D721Med (cell line): ENCODE results near the gene ASB1.

Experiments used
- DNase-seq: peaks from one replicate; pipeline ENCODE4 v3.0.0; 2011; ENCODE audit warnings: low spot score; ENCODE audit not compliant: insufficient read length
- FAIRE-seq: peaks from 2 replicates; lab custom pipeline; 2011; peaks lifted over from hg19 to GRCh38; lab: Jason Lieb, UNC
- TF ChIP-seq, protein P1 (sequence below): IDR thresholded peaks from 2 replicates; pipeline ENCODE4 v1.5.1; 2012; ENCODE audit warnings: mild to moderate bottlenecking, control low read depth; ENCODE audit not compliant: insufficient read depth; ENCODE audit errors: missing control alignments

Gene ASB1

DNA sequence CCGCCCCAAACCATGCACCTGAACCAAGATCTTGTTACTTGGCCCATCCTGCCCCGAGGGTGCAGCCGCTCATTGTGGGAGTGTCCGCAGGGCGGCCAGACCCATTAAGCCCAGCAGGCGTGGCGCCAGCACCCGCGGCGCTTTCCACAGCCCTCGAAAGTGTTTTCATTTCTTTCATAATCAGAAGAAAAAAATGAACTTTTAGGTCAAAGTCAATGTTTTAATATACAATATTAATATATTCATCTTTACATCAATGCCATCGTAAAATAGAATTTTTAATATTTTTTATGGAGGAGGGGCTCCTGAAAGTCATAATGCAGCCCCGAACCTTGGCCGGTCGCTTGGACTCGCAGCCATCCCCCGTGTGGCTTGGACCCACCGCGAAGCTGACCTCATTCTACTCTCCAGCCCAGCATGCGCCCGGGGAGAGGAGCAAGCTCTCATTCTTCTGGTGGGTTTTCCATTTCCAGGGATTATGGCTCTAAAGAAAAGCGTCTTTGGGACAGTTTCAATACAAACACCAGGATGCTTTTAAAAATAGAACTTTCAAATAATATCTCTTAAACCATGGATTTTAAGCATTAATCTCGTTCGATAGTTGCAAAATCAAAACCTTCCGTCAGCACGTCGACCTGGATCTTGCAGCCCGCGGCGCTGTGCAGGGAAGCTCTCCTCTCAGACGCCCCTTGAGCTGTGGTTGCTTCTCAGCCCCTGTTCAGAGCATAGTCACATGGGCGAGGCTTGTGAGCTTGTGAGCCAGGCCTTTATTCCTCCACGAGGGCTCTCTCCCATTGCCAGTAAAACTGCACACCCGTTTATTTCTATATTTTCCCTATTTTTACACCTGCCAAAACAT lies 17.2 kb upstream of the ASB1 start:
- TF ChIP-seq, protein P1, sequence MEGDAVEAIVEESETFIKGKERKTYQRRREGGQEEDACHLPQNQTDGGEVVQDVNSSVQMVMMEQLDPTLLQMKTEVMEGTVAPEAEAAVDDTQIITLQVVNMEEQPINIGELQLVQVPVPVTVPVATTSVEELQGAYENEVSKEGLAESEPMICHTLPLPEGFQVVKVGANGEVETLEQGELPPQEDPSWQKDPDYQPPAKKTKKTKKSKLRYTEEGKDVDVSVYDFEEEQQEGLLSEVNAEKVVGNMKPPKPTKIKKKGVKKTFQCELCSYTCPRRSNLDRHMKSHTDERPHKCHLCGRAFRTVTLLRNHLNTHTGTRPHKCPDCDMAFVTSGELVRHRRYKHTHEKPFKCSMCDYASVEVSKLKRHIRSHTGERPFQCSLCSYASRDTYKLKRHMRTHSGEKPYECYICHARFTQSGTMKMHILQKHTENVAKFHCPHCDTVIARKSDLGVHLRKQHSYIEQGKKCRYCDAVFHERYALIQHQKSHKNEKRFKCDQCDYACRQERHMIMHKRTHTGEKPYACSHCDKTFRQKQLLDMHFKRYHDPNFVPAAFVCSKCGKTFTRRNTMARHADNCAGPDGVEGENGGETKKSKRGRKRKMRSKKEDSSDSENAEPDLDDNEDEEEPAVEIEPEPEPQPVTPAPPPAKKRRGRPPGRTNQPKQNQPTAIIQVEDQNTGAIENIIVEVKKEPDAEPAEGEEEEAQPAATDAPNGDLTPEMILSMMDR = no peak
- FAIRE-seq = no peak
- DNase-seq = no peak

DNA sequence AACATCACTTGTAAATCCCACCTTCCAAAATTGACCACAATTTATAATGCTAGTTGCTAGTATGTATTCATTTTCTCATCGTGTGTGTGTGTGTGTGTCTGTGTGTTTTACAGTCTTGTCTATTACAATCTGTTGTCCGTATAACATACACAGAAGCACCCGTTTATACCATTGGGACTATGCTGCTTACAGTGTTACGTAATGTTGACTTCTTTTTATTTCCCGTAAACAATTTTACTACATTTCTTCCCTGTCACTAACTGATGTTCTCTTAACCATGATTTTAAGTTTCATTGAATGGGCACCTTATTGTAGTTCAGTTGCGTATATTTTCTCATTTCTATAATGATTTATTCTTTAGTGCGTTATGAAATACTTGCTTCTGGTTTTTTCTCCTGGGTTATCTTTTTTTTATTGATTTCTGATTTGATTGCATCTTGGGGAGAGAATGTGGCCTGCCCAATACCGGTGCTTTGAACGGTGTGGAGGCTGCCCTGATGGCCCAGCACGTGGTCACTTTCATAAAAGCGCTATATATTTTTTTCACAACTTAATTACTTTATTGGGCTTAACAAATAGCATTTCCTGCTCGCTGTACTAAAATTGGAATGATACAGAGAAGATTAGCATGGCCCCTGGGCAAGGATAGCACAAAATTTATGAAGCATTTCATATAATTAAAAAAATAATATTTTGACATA lies 14.5 kb upstream of the ASB1 start:
- DNase-seq = no peak
- no peak for FAIRE-seq
- TF ChIP-seq, protein P1 = no peak

DNA sequence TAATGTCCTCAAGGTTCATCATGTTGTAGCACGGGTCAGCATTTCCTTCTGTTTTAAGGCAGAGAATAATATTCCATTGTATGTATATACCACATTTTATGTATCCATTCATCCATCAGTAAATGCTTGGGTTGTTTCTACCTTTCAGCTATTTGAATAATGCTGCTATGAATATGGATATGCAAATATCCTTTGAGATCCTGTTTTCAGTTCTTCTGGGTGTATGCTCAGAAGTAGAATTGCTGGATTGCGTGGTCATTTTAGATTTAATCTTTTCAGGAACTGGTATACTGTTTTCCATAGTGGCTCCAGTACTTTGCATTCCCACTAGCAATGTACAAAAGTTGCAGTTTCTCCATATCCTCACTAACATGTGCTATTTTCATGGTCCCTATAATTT lies 13.4 kb upstream of the ASB1 start:
- DNase-seq (no peak), FAIRE-seq (peak; percentile 29)
- TF ChIP-seq, protein P1 = no peak

DNA sequence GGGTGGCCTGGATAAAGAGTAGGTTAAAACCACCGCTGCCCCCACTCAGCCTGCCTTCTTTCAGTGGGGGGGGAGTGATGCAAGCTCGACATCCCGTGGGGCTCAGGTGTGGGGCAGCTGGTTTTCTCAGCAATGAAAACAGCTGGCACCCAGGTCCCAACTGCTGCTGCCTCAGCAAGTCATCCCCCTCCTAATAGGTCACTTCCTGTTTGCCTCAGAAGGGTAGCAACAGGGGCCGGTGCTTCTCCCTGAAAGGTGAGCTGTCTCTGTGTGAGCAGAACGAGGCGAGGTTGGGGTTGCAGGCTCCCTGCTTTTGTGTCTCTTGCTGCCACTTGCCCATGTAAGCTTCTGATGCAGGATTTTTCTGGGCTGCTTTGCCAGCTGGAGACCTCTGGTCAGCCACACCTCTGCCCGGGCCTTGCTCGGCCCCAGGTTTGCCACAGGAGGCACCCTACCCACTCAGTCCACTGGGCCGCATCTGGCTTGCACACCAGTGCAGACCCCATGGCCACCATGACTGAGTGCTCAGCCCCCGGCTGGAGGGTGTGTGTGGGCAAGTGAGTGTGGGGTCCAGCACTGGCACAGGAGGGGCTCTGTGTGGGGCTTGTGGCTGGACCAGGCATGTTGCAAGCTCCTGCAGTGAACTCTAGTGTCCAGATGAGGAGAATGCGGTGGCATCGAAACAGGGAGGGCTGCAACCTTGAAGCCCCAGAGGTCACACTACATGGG lies 11.5 kb upstream of the ASB1 start:
- FAIRE-seq = no peak
- DNase-seq = no peak
- TF ChIP-seq, protein P1 = no peak

DNA sequence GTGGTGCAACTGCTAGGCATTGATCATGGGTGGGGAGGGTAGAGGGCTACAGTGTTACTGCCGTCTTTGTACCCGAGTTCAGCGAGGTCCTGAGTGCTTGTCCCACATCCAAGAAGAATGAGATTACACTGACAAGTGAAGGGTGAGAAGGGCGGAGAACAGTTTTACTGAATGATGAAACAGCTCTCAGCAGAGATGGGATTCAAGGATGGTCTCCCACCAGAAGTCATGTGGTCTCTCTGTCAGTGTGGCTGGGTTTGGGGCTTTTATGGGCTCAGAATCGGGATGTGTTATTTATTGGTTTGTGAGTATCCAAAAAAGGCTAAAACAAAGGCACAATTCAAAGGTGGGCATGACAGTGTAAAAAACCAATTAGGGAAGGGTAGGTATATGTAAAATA lies 10.8 kb upstream of the ASB1 start:
- no peak for FAIRE-seq

DNA sequence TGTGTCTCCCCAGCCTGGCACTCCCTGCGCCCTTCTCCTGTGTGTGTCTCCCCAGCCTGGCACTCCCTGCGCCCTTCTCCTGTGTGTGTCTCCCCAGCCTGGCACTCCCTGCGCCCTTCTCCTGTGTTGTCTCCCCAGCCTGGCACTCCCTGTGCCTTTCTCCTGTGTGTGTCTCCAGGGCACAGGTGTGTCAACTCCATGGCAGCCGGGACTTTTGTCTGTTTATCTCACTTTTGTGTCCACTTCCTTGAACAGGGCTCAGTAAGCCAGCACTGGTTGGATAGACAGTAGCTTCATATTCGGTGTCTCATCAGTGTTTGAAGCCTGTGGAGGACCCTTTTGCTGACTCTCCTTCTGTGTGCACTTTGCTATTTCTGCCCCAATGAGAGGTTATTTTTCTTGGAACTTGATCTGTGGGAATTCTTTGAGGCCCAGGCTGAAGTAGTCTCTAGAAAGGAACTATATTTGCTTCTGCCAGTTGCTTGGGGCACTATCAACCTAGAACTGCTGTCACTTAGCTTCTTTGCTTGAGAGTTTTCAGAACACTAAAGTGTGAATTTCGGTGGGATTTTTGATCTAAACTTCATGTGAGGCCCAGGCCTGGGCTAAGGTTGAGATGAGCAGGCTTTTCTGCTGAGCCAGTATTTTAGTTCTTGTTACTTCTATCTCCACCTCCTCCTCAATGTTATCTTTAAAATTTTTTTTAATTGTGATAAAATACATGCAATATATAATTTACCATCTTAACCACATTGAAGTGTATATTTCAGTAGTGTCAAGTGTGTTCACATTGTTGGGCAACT lies 8.3 kb upstream of the ASB1 start:
- no peak for DNase-seq
- no peak for FAIRE-seq
- TF ChIP-seq, protein P1 = no peak

More for the DNA sequence above, 10.8 kb upstream of the ASB1 start:
- DNase-seq = no peak
- TF ChIP-seq, protein P1 = no peak
